SU-DHL-6 (cell line): ENCODE data around the gene MARK2.

Experiments
- CTCF ChIP-seq: fragments of 200-600 bp; sonication (generic); IDR thresholded peaks from one replicate; pipeline ENCODE4 v1.5.1; 2017; ENCODE audit warnings: antibody characterized with exemption, mild to moderate bottlenecking, low read length, moderate library complexity; ENCODE audit not compliant: insufficient read depth, poor library complexity, severe bottlenecking
- EZH2phosphoT487 ChIP-seq: fragments of 200-600 bp; sonication (generic), shearing (Covaris generic); conservative IDR thresholded peaks from 2 replicates; pipeline ENCODE4 v1.6.1; 2018; ENCODE audit warnings: mild to moderate bottlenecking, antibody characterized with exemption, low read length, moderate library complexity, mixed read lengths

- TF ChIP-seq CTCF = no peak
- TF ChIP-seq EZH2phosphoT487 = no peak
Observed at GRCh38 chr11:63867511-63867910, 28.6 kb downstream of the MARK2 start.
